Skin of body (tissue), 2 donors: ENCODE data around the gene HP1BP3. TPM values are rescaled to one million over a fixed set of nuclear protein-coding genes. Genes with fewer than 3 reads are reported as not detected.
A peak's percentile ranks its signal among the peaks of the same experiment; 100 is the strongest.

Experiments used
- DNase-seq: peaks from one replicate; lab custom pipeline; 2025; lab: John Stamatoyannopoulos, UW
- total RNA-seq: library from RNA; depleted of rRNA; stranded (reverse); fragments of >200 nt; gene quantifications from one replicate; pipeline ENCODE4 v1.2.3, GENCODE V29; 2014

Gene HP1BP3
- total RNA-seq, 1 donor from 2014 or later = 251 TPM

- no peak for DNase-seq
Observed at GRCh38 chr1:20770314-20771087, 16.6 kb downstream of the HP1BP3 start.

- no peak for DNase-seq
Observed at GRCh38 chr1:20767271-20767670, 19.8 kb downstream of the HP1BP3 start.

GRCh38 chr1:20763417-20763816 is 23.7 kb downstream of the HP1BP3 start:
- DNase-seq = no peak

GRCh38 chr1:20760322-20760721 is 26.8 kb downstream of the HP1BP3 start:
- no peak for DNase-seq

- no peak for DNase-seq
Observed at GRCh38 chr1:20753589-20753988, 33.5 kb downstream of the HP1BP3 start.

- no peak for DNase-seq
Observed at GRCh38 chr1:20751462-20751990, 35.6 kb downstream of the HP1BP3 start.

- no peak for DNase-seq
Observed at GRCh38 chr1:20742671-20743070, 44.4 kb downstream of the HP1BP3 start.

GRCh38 chr1:20740781-20741180 is 46.3 kb downstream of the HP1BP3 start:
- no peak for DNase-seq

- no peak for DNase-seq
Observed at GRCh38 chr1:20739225-20739624, 47.9 kb downstream of the HP1BP3 start.

GRCh38 chr1:20735581-20736111 is 51.5 kb downstream of the HP1BP3 start:
- no peak for DNase-seq

GRCh38 chr1:20733360-20733975 is 53.6 kb downstream of the HP1BP3 start:
- DNase-seq = no peak

GRCh38 chr1:20732588-20733359 is 54.3 kb downstream of the HP1BP3 start, which contains the start of gene SH2D5:
TSS of gene SH2D5 (minus strand) at chr1:20732703. CDS start at chr1:20728044, 4,659 bp downstream.
- DNase-seq = peak; percentile 43

- no peak for DNase-seq
Observed at GRCh38 chr1:20732071-20732587, 55.0 kb downstream of the HP1BP3 start.

- DNase-seq = no peak
Observed at GRCh38 chr1:20731057-20731991, 55.8 kb downstream of the HP1BP3 start.

- DNase-seq = no peak
Observed at GRCh38 chr1:20730690-20731056, 56.4 kb downstream of the HP1BP3 start.

- no peak for DNase-seq
Observed at GRCh38 chr1:20729990-20730689, 57.0 kb downstream of the HP1BP3 start.

GRCh38 chr1:20729155-20729931 is 57.8 kb downstream of the HP1BP3 start:
- no peak for DNase-seq

GRCh38 chr1:20728371-20729154 is 58.5 kb downstream of the HP1BP3 start:
- DNase-seq = no peak
